Fibroblast of lung (primary cell): ENCODE data around the gene ART3.

ENCODE experiments used
- EZH2 ChIP-seq: IDR thresholded peaks from 2 replicates; pipeline ENCODE4 v1.5.1; 2012; ENCODE audit warnings: low read length, control low read depth, mild to moderate bottlenecking; ENCODE audit errors: missing control alignments
- TF ChIP-seq, protein P1 (sequence below), 2 donors: IDR thresholded peaks in 1 of 2; conservative IDR thresholded peaks in 1 of 2; 1 replicate in 1 of 2; 2 replicates in 1 of 2; pipeline ENCODE4 v1.5.1; 2011 to 2012; ENCODE audit warnings: low read length in 2 of 2, control low read depth in 1 of 2, inconsistent platforms in 1 of 2, low read depth in 1 of 2, mild to moderate bottlenecking in 1 of 2

DNA sequence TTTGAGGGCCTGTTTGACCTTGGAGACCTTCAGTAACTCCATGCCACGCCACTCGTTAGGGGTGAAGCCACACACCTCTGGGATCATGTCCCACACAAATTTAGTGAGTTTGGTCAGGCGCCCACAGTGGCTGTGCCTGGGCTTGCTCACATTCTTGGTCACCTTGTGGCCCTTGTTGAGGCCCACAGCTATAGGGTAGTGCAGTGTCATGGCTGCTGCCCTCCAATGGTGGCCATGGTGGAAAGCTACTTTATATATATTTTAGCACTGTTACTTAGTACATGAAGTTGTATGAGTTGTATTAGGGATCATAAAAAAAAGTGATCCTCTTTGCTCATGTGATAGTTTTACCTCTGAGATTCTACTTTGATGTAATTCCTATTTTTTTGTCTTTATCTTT, 37.7 kb upstream of the ART3 start:
- TF ChIP-seq, protein P1, sequence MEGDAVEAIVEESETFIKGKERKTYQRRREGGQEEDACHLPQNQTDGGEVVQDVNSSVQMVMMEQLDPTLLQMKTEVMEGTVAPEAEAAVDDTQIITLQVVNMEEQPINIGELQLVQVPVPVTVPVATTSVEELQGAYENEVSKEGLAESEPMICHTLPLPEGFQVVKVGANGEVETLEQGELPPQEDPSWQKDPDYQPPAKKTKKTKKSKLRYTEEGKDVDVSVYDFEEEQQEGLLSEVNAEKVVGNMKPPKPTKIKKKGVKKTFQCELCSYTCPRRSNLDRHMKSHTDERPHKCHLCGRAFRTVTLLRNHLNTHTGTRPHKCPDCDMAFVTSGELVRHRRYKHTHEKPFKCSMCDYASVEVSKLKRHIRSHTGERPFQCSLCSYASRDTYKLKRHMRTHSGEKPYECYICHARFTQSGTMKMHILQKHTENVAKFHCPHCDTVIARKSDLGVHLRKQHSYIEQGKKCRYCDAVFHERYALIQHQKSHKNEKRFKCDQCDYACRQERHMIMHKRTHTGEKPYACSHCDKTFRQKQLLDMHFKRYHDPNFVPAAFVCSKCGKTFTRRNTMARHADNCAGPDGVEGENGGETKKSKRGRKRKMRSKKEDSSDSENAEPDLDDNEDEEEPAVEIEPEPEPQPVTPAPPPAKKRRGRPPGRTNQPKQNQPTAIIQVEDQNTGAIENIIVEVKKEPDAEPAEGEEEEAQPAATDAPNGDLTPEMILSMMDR (conservative IDR thresholded peaks at IDR 0.05 in 1 of 2, IDR thresholded peaks at IDR 0.05 in 1 of 2; ENCODE audit: low read depth in 1 of 2, low read length in 2 of 2) = no peak
- no peak for TF ChIP-seq EZH2
